ENCODE data around the gene CLC.

DNA sequence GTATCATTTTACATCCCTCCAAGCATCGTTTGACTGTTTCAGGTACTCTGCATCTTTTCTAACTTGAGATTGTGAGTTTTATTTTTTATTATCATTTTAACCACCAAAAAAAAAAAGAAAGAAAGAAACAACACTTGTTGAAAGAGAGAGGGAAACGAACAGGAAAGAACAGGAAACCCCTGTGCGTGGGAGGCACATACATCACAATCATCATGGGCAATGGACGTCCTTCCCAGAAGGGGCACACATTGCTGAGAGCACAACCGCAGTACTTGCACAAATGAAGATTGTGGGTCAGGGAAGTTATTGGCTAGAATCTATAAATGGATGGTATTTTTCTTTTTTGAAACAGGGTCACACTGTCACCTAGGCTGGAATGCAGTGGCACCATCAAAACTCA lies 1.7 kb downstream of the CLC start:
- no peak for TF ChIP-seq CTCF (conservative IDR thresholded peaks at IDR 0.05; ENCODE audit: low read depth, low read length)
- no peak for TF ChIP-seq EZH2 (IDR thresholded peaks at IDR 0.05; ENCODE audit: borderline replicate concordance, low read depth, low read length, poor library complexity, severe bottlenecking)

All from A673 (cell line).